ENCODE data around the gene IGF1R. TPM values are rescaled to one million over a fixed set of nuclear protein-coding genes. Genes with fewer than 3 reads are reported as not detected.

The IGF1R gene
- total and polyA plus RNA-seq, 2 of the 8 experiments (the other 6 are each of a cell fraction or from before 2014, with no cell fraction given), result 32.9 to 109 TPM

DNA sequence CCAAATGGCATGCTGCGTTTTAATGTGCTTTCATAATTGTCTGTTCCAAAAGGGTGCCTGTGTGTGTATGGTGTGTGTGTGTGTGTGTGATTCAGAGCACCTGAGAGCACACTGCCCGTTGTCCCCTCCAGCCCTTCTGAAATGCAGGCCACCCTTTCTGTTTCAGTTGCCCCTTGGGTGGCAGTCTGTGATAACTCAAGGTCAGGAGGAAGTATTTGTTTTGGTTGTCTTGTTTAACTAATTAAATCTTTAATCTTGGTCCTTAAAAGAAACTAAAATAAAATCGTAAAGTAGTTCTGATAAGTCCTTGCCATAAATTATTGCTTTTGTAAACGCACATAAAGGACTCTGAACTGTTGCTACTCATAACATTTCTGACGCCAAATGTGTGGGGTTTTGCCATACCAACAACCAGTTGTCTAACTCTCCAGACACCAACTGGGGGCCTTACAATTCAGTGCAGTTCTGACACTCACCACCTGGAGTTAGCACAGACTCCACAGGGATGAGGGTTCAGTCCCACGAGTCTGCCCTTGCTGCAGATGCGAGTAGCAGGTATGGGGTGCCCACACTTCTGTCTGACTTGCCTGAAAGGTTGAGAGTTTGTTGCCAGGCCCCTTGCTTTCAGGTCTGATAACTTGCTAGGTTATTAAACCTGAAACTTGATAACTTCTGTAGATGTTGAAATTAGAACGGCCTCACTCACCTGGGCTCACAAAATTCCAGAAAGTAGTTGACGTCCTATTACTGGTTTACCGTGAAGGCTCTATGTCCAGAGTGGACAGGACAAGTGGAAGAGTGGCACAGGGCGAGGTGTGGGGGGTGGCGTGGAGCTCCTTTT lies 157.3 kb downstream of the IGF1R start:
- peaks cover 11 to 35% (median 21%) of the 10 kb centered on the region in 4 experiments for H3K4me1 ChIP-seq (replicated peaks in 1 of 4; ENCODE audit: control insufficient read depth in 3 of 4, insufficient read depth in 4 of 4, low read length in 3 of 4)
- FAIRE-seq, result no peak
- TF ChIP-seq POLR2AphosphoS5 (IDR thresholded peaks at IDR 0.05; ENCODE audit: low read depth, low read length), result no peak
- no peak for TF ChIP-seq NANOG (IDR thresholded peaks at IDR 0.05; ENCODE audit: insufficient read depth, low read depth, low read length, poor library complexity, severe bottlenecking)
- no peak for TF ChIP-seq RFX5 (IDR thresholded peaks at IDR 0.05; ENCODE audit: borderline replicate concordance, low read depth, low read length)
- no peak for TF ChIP-seq KDM5A (IDR thresholded peaks at IDR 0.05; ENCODE audit: low read length)
- TF ChIP-seq, protein P1, sequence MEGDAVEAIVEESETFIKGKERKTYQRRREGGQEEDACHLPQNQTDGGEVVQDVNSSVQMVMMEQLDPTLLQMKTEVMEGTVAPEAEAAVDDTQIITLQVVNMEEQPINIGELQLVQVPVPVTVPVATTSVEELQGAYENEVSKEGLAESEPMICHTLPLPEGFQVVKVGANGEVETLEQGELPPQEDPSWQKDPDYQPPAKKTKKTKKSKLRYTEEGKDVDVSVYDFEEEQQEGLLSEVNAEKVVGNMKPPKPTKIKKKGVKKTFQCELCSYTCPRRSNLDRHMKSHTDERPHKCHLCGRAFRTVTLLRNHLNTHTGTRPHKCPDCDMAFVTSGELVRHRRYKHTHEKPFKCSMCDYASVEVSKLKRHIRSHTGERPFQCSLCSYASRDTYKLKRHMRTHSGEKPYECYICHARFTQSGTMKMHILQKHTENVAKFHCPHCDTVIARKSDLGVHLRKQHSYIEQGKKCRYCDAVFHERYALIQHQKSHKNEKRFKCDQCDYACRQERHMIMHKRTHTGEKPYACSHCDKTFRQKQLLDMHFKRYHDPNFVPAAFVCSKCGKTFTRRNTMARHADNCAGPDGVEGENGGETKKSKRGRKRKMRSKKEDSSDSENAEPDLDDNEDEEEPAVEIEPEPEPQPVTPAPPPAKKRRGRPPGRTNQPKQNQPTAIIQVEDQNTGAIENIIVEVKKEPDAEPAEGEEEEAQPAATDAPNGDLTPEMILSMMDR (IDR thresholded peaks at IDR 0.05; ENCODE audit: control extremely low read depth in 1 of 3, insufficient read depth in 1 of 3, low read depth in 1 of 3, low read length in 3 of 3), result peak; percentile 13 to 30 (median 29); a peak in 3 of 4 replicates
- TF ChIP-seq HDAC6 (IDR thresholded peaks at IDR 0.05; ENCODE audit: low read depth, low read length), result no peak
- no peak for TF ChIP-seq NRF1 (IDR thresholded peaks at IDR 0.05; ENCODE audit: low read depth, low read length)
- no peak for TF ChIP-seq FOSL1 (IDR thresholded peaks at IDR 0.05; ENCODE audit: insufficient read depth, low read depth, low read length)

More for the DNA sequence above, 157.3 kb downstream of the IGF1R start:
- H3K36me3 ChIP-seq (ENCODE audit: control insufficient read depth in 2 of 4, insufficient read depth in 4 of 4, low read length in 3 of 4), result no peaks in the 10 kb centered on the region
- peaks cover 3 to 92% of the 10 kb centered on the region in 2 experiments; a peak in 3 of 4 replicates for H3K79me2 ChIP-seq (ENCODE audit: control insufficient read depth in 1 of 2, insufficient read depth in 2 of 2, low read length in 2 of 2)
- no peak overlapping the region for H3K23ac ChIP-seq (ENCODE audit: insufficient read length)
- H3K4me2 ChIP-seq (ENCODE audit: insufficient read depth in 1 of 2, low read depth in 2 of 2, low read length in 2 of 2), result 0 out of 4 replicates have a peak overlapping the region, but pooled peaks of 1 of the 2 experiments have one; percentile 8
- no peak overlapping the region for H2BK20ac ChIP-seq (ENCODE audit: low read length)
- no peak overlapping the region for H2BK15ac ChIP-seq (ENCODE audit: low read length)
- no peak overlapping the region for H2BK5ac ChIP-seq (ENCODE audit: low read depth, low read length)
- no peaks in the 10 kb centered on the region for H3K9me3 ChIP-seq (ENCODE audit: insufficient read depth in 2 of 2, low read depth in 1 of 2, low read length in 1 of 2)
- H3K79me1 ChIP-seq (ENCODE audit: low read depth, low read length), result peaks cover 23% of the 10 kb centered on the region
- peaks cover 9 to 20% of the 10 kb centered on the region in 2 experiments for H4K20me1 ChIP-seq (replicated peaks in 1 of 2; ENCODE audit: control insufficient read depth in 1 of 2, insufficient read depth in 2 of 2, low read length in 2 of 2)
- peak overlapping the region; percentile 62; the same call in 1 of the 2 replicates for H3K18ac ChIP-seq (ENCODE audit: extremely low read depth, low read length)
- no peak overlapping the region for H3K4me3 ChIP-seq (ENCODE audit: extremely low read depth in 1 of 4, insufficient read depth in 2 of 4, low read depth in 3 of 4, low read length in 4 of 4)
- no peak overlapping the region for H3K27ac ChIP-seq (ENCODE audit: low read depth, low read length)
- H3K9ac ChIP-seq (replicated peaks in 1 of 4; ENCODE audit: extremely low read depth in 1 of 4, low read depth in 3 of 4, low read length in 3 of 4), result no peak overlapping the region
- CTCF ChIA-PET (ENCODE audit: partially characterized antibody), result interaction anchor here (0.7 to 5.0 kb wide), 11 partner anchors 10 to 124 kb away, joined by 3 to 30 read pairs (median 5); no protein-coding TSS in a partner anchor
- no peak overlapping the region for H2BK120ac ChIP-seq (replicated peaks; ENCODE audit: low read depth, low read length)
- WGBS, 2 experiments (ENCODE audit: extremely low coverage in 1 of 2, insufficient coverage in 1 of 2, insufficient read length in 1 of 2, insufficient replicate concordance in 2 of 2, low coverage in 1 of 2, low lambda C conversion rate in 2 of 2, missing lambda C conversion rate in 1 of 2), result 87% methylated on average over 12 of the region's 12 CpGs; no CpG with 5 or more reads in 1 of the 2 experiments
- H3K56ac ChIP-seq (replicated peaks; ENCODE audit: insufficient read length, low read depth, low read length), result no peak overlapping the region
- no peak overlapping the region for H2AFZ ChIP-seq (ENCODE audit: low read length)
- H3K27me3 ChIP-seq (replicated peaks in 1 of 4; ENCODE audit: control insufficient read depth in 3 of 4, extremely low read depth in 1 of 4, insufficient read depth in 3 of 4, low read length in 3 of 4), result no peaks in the 10 kb centered on the region
- no peak overlapping the region for H2AK5ac ChIP-seq (ENCODE audit: low read depth, low read length)
- POLR2A ChIA-PET (ENCODE audit: partially characterized antibody), result interaction anchor here (1.8 kb wide), 1 partner anchor 96 kb away, joined by 3 read pairs; no protein-coding TSS in a partner anchor
- DNase-seq (ENCODE audit: low read depth in 1 of 2, low spot score in 2 of 2), result no peak
- no peak overlapping the region for H3K4ac ChIP-seq (replicated peaks; ENCODE audit: insufficient read length, low read depth, low read length)
- H4K8ac ChIP-seq (ENCODE audit: extremely low read depth, insufficient read depth, low read length), result no peak overlapping the region
- no peak overlapping the region for H4K91ac ChIP-seq (replicated peaks; ENCODE audit: insufficient read length, low read length)
- H3K14ac ChIP-seq (ENCODE audit: insufficient read length), result no peak overlapping the region
- 0 out of 2 replicates have a peak overlapping the region, but pooled peaks have one; percentile 9 for H2BK12ac ChIP-seq (ENCODE audit: low read depth, low read length)
- no peaks in the 10 kb centered on the region for H3K23me2 ChIP-seq (ENCODE audit: low read depth, low read length)
- H4K5ac ChIP-seq (ENCODE audit: insufficient read length, low read depth, low read length), result no peak overlapping the region
